Stimulated activated CD4-positive, alpha-beta T cell treated with anti-CD3 and anti-CD28 coated beads, Interleukin-4, amount 100 ng/mL, for 24 hours (primary cell): ENCODE results near the gene DCAKD.

Experiments used
- DNase-seq: peaks from one replicate; pipeline ENCODE4 v3.0.0-alpha.2; 2020

DCAKD gene

DNA sequence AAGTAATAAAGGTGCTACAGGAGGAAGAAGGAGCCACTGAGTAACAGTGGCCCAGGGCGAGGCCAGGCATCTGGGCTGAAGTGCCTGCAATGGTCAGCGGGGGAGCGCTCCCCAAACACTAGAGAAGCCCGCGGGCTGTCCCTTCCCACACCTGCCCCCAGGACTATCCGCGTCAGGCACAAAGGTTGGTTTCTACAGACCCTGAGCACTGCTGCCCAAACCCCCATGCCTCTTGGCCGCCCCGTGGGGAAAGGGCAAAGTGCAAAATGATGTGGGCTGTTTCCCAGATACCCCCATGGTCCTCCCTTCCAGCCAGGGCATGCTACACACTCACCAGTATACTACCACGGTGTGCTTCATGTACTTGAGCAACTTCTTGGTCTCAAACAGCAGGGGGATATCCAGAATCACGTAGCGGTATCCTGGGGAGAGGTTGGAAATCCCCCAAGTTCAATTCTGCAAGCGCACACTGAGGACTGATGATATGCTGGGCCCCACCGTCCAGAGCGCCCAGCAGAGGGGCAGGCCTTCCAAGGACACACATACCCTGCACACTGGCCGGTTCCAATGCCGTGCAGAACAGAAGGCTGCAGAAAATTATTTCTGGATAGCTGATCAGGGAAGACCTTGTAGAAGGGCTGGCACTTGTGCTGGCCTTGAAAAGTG is 21.5 kb downstream of the DCAKD start:
- DNase-seq, result no peak

DNA sequence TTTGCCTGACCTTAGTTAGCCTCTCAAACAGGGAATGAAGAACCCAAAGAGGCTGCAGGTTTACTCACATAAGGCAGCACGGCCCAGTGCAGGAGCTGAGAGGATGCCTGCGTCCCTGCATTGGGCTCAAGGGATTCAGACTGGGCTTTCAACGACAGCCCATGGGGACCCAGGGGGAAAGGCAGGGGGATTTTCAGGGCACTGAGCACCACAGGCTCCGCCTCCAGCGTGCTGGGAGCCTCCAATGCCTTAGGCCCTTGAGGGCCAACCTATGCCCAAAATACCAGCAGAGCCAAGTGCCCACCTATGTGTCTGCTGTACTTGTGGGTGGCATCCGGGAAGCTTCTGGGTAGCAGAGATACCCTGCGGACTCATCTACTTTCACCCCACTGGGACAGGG is 22.3 kb downstream of the DCAKD start:
- no peak for DNase-seq

DNA sequence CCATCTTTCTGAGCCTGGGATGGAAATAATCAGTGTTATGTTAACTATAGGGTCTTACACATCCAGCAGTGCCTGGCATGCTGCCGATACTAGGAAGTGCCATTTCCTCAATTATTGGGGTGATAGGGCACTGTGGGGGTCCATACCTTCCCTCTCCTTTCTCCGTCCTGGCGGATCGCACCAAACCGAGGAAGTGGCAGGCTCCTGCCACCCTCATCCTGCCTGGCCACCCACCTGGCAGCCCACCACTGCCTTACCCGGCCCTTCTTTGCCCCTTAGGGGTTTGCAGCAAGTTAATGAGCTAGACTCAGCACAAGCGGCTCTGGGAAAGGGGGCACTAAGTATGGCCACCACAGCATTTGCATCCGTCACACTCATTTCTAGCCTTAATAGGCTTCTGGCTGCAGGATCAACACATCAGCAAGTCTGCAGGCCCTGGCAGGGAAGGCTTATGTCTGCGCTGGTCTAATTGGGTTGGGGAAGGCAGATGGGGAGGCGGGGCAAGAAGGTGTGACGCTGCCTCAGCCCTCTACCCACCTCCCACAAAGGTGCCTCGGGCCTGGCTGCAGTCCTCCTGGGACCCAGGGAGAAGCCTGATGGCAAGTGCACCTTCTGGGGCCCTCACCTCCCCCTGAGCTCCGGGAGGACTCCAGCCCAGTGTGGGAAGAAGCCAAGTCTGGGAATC is 28.6 kb downstream of the DCAKD start:
- no peak for DNase-seq

DNA sequence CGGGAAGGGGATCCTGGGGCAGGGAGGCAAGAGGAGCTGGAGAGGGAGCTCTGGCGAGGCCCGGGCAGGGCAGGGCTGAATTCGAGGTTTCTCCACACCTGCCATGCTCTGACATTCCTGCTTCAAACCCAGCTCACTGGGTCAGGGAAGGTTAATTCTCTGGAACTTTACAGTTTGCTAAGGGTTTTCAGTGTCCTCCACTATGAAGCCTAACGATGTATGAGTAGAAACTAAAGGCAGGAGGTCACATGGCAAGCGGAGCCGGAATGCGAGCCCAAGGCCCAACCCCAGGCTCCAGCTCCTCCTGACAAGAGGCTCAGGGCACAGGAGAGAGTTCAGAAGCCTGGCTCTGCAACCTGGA is 29.2 kb downstream of the DCAKD start:
- no peak for DNase-seq

DNA sequence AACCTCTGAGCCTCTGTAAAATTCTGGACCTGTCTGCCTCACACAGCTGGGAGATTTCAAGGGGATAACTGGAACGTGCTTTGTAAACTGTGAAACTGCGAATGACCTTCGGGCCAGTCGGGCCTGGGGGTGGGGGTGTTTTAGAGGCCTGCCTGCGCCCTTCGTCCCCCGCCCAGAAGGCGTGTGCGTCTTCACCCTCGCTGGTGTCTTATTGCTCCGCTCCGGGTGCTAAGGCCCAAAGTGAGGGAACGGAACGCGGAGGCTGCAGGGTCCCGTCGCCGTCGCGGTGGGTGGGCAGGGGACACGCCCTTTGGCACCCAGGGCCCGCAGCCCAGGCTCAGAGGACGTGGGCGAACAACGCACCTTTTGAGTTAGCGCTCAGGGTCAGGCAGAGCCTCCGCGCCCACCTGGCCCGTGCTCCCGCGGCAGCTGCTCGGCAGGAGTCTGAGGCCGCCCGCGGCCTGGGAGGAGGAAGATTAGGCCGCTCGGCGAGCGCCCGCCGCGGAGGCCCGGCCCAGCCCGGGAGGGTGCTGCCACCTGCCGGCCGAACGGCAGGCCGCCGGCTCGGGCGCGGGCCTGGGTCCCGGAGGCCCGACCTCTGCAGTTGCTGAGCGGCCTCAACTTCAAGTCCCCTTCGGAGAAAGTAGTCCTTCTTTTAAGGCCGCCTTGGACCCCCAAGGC is 29.7 kb downstream of the DCAKD start:
- DNase-seq, result peak; percentile 65

DNA sequence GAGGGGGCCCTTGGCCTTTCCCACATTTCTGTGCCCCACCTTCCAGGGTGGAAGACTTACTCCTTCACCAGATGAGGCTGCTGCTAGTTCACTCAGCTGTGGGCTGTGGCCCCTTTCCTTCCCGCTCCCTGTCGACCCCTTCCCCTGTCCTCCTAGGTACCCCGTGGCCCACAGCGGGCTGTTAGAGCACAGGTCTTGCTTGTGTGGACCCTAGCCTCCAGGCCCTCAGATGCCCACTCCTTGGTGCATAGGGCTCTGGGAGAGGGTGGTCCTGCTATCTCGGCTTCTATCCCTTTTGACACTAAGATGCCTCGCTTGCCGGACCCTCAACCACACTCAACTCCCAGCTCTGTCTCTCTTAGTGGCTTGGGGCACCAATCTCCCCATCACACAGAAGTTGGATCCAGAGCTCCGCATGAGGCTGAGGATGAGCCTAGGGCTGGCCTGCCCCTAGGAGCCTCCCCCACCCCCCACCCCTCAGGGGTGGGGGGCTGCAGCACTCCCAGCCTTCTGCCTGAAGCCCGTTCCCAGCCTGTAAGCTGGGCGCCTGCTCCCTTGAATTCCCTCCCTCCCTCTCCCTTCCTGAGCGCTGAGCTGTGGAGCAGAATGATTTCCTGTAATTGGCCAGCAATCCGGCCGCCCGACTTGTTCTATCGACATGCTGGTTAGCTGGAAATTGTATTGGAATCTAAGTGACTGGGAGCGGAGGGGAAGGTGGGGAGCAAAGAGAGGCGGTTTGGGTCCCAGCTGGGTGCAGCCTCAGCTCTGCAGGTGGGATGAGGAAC is 30.9 kb downstream of the DCAKD start:
- no peak for DNase-seq

DNA sequence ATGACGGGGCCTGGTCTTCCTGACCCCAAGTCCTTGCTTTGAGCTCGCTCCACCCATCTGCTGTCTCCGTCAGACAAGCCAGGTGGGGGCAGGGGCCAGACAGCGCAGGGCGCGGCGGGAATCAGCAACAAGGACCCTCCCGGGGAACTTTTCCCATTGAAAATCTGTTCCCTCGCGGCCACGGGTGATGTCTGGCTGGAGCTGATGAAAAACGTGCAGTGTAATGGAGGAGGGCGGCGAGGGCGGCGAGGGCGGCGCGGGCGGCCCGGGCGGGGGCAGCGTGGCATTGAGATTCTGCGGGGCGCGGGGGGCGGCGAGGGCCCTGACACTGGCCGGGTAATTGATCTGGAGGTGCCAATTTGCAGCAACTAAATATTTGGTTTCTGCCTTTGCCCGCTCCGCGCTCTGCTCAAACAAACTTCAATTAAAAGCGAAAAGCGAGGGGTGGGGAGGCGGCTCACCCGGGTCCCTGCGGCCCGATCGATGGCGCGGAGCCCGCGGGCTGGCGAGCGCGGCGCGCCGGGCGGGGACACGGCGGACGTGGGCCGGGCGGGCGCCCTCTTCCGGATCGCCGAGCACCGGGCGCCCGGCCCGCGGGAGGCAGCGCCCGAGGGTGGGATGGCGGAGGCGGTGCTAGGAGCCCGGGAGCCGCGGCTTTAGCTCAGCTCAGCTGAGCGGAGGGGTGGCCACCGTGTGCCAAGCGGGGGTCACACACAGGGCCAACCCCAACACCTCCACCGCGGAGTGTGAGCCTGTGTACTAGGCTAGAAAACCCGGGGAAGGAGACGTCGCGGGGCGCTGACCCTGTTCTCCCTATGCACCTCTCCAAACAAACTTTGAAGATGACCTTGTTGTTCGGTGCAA is 32.4 kb downstream of the DCAKD start:
- peak; percentile 27 for DNase-seq

DNA sequence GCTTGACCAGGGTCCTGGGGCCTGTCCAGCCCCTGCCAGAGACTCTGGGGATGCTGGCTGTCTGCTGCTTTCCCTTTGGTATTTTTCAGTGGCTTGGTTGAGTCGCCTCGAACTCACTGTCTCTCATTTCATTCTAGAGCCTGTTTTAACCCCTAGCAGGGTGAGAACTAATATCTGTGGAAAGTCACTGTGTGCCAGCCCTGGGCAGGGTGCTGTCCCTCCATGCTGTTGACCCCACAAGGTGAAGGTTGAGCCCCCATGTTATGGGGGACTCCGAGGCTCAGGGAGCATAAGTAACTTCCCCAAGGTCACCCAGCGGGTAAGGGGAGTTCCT is 33.0 kb downstream of the DCAKD start:
- DNase-seq, result no peak

DNA sequence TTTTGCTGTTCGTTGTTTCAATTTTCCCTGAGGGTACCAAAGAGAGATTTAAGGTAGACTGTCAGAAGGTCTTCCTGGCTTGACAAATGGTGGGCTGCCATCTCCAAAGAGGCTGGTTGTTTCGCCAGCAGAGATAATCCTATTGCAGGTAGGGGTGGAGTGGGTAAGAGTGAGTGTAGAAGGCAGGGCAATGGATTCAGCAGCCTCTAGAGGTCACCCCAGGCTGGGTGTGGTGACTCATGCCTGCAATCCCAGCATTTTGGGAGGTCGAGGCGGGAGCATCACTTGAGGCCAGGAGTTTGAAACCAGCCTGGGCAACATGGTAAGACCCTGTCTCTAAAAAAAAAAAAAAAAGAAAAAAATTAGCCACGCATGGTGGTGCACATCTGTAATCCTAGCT is 34.6 kb downstream of the DCAKD start:
- no peak for DNase-seq

DNA sequence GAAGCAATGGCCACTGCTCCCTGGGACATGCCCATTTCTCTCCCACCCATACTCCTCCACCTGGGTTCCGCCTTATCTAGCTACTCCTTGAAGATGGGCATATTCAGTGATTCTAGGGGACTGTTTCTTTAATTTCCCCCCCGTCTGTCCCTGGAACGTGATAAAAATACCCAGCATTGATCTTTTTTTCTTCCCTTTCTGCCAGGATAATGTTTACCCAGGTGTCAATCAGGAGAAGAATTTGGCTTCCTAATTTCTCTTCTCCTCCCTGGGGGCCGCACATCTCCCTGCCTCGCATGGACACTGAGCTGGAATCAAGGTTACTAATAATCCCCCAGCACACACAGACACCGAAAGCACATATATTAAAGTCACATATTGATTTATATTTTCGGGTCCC is 35.2 kb downstream of the DCAKD start:
- DNase-seq, result no peak

DNA sequence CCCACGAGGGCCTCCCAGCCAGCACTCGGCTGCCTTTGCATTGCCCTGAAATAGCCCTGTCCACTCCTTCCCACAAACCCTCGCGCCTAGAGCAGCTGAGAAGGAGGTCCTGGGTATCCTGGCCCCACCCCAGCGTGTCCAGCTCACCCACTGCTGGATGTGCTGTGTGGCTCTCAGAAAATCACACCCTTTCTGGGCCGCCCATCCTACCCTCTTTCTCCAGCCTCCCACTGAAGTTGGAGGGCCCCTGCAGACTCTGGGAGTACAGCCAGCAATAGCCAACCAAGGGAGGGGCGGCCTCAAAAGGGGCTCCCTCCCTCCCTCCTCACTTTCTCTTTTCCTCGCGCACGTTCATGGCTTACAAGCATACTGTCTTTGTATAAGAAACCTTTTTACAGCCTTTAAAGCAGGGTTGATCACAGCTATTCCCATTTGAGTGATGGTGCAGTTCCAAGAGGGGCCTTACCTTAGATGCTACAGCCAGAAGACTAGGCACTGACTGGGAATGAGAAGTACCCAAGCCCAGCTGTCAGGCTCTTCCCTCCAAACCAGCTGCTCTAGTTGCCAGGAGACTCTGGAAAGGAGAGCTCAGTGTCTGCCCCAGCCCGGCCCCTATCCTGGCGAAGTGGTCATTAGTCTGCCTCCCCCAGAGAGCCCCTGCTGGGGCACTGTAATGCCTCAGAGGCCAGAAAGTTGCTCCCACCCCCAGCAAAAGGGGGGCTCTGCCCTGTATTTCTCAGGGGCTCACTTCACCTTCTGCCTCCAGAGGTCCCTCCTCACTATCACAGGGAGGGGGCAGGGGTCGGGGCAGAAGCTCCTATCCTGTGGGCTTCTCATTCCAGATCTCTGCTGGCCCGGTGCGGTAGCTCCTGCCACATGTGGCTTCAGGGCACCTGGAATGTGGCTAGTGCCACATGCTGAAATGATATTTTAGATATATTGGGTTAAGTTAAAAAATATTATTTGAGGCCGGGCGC is 38.1 kb downstream of the DCAKD start:
- DNase-seq, result no peak

DNA sequence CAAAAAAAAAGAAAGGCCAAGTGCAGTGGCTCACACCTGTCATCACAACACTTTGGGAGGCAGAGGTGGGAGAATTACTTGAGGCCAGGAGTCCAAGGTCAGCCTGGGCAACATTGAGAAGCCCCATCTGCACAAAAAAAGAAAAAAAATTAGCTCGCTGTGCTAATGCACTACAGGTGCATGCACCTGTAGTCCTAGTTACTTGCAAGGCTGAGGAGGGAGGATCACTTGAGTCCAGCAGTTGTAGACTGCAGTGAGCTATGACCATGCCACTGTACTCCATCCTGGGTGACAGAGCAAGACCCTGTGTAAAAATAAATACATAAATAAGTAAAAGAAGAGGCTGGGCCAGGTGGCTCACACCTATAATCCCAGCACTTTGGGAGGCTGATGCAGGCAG is 39.7 kb downstream of the DCAKD start:
- no peak for DNase-seq

DNA sequence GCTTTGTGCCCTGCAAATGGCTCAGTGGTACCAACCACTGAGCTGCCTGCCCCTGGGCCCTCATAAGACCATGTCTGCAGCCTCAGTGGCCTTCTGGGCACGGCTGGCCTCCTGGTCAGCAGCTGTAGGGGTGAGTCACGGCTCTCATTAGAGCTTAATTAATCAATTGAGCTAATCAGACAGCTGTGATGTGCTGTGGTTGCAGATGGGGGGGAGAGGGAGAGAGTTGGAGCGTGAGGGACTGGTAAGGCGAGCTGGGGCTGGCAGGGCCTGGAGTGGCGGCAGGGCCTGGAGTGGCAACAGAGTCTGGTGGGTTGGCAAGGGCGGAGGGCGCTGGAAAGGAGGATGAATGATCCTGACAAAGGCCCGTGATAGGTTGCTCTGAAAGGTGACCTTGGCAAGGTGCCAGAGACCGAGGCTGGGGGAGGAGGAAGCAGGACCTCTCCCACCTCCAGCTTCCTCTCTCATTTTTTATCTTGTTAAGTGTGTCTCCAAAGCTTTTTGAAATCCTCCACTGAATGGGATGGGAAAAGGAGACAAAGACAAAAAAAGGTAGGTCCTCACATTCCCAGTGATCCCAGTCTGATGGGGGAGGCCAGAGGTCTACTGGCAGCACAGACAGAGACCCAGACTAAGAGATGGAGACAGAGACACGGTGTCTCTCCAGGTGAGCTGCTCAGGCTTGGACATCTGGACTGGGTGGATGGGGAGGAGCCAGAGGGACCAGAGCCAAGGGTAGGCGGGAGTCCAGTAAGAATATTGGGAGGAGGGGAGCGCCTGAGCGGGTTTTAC is 41.6 kb downstream of the DCAKD start:
- DNase-seq, result no peak

DNA sequence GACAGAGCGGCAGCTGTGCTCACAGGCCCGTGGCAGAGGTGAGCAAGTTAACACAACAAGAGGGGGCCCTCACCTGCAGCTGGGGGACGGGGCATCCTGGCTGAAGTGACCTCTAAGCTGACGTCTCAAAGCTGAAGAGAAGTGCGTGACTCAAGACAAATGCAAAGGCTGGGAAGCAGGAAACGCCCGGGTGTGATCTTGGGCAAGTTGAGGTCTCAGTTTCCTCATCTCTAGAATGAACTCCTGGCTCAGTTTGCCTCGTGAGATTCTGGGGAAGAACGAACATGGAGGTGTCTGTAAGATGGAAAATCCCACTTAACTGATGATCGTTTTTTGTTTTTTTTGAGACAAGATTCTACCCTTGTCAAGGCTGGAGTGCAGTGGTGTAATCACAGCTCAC is 43.2 kb downstream of the DCAKD start:
- DNase-seq, result no peak

DNA sequence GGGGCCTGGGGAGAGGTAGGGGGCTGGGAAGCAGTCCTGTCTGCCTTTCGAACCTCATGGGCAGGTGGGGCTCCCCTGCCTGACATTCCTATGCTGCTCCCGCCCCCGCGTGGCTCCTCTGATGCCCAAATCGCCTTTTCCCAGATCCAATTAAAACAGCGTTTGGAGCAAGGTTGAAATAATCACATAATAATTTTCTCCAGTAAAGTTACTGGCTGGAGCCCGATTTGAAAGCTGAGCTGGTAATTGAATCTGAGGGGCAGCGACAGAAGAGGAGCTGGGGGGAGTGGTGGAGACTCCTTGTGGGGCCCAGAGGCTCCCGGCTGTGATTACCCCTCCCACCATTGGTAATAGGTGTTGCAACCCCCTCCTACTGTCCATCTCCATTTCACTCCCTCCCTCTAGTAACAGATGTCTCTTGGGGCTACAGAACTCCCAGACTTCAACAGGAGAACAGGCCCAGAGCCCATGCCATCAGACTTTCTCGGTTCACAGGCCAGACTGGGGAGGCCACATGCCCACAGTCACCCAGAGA is 44.4 kb downstream of the DCAKD start:
- DNase-seq, result no peak

DNA sequence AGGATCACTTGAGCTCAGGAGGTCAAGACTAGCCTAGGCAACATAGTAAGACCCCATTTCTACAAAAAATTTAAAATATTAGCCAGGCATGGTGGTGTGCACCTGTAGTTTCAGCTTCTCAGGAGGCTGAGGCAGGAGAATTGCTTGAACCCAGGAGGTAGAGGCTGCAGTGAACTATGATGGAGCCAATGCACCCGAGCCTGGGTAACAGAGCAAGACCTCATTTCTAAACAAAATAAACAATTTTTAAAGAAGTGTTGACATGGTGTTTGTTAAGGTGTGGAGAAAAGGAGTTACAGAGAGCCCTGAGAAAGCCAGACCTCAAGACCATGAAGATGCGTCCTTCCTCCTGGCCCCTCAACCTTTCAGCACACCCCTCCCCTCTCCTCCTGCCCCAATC is 45.7 kb downstream of the DCAKD start:
- no peak for DNase-seq

DNA sequence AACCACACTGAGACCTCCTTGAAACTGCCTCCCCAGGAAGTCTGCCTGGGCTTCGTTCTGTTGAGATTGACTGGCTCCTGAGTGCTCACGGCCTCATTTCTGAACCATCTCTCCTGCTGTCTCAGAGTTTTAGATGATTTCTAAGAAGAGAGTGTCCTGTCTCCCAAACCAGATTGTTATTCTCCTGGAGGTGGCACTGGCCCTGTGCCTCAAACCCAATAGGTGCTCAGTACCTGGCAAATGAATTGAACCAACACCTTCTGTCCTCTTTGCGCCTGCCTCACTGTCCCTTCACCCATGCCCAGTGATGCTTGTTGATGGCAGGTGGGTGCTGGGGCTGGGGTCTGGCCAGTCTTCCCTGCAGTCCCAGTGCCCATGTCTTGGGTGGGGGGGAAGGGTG is 47.0 kb downstream of the DCAKD start:
- DNase-seq, result no peak

DNA sequence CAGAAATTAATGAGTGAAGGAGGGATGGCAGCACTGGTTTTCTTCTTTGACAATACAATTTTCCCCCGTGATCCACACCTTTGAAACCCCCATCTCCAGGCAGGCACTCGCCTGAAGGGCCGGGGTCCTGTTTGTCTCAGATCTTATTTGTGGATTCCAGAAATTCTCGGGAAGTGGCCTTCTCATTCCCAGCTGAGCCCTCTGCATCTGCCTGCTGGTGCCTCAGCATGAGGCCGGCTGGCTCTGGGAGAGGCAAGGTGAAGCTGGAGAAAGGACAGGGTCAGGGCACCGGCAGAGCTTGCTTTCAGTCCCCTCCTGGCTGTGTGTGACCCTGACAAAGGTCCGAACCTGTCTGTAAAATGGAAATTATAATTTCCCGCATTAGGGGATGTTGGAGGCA is 47.6 kb downstream of the DCAKD start:
- no peak for DNase-seq

DNA sequence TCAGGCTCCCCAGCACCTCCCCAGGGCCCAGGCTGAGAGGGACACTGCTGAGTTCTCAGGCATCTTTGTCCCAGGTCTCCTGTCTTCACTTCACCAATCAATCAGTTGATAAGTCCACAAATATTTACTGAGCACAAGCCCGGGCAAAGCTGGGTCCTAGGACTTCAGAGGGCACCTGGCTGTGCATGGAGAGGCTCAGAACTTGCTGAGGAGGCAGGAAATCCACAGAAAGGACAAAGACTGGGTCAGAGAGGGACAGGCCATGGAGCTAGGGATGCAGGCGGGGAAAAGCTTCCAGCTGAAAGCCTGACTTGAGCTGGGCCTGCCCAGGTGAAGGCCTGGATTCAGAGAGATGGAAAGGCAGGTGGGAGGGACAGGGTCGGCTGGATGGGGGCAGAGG is 50.1 kb downstream of the DCAKD start:
- no peak for DNase-seq

DNA sequence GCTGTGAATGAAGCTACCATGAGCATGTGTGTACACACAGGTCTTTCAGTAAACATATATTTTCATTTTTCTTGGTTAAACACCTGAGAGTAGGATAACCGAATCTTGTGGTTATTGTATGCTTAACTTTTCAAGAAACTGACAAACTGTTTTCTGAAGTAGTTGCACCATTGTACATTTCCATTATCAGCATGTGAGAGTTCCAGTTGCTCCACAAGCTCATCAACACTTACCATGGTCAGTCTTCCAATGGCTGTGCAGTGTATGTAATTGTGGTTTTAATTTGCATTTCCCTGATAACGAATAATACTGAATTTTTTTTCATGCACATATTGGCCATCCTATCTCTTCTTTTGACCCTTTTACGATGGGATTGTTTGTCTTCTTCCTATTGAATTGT is 52.0 kb downstream of the DCAKD start:
- DNase-seq, result no peak

DNA sequence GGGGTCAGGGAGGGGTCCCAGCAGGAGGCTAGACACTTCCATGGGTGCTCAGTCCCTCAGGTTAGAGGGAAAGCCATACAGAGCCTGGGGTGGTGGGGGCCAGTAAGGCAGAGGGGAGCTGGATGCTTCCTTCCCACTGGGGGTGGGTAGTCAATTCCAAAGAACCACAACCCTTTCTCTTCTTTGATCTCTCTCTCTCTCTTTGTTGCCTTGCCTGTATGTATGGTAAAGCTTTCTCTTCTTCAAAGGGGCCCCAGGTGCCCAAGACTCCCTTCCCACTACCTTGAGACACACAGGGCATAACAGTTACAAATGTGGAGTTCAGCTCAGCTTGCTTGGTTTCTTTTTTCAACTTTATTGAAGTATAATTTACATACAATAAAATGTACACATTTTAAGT is 52.8 kb downstream of the DCAKD start:
- no peak for DNase-seq
